GM12873 (cell line): Measurements from ENCODE around the gene NFATC1.

ENCODE experiments used
- CTCF ChIP-seq: IDR thresholded peaks from 2 replicates; pipeline ENCODE4 v1.5.1; 2012; ENCODE audit warnings: low read depth, mild to moderate bottlenecking, moderate library complexity, low read length, control low read depth; ENCODE audit not compliant: insufficient read depth; ENCODE audit errors: missing control alignments

Gene NFATC1

GRCh38 chr18:79576686-79577351, 181.1 kb downstream of the NFATC1 start:
- no peak for TF ChIP-seq CTCF

- no peak for TF ChIP-seq CTCF
Observed at GRCh38 chr18:79577451-79578395, 182.0 kb downstream of the NFATC1 start.

- no peak for TF ChIP-seq CTCF
Observed at GRCh38 chr18:79578396-79579260, 182.9 kb downstream of the NFATC1 start.
